Measurements from ENCODE around the gene TMEM225B.
"Not testable (repeated sequence)": the region's sequence is repeated elsewhere in the genome, so short reads cannot be mapped to it uniquely, and the experiment has no call there.

TMEM225B gene, protein sequence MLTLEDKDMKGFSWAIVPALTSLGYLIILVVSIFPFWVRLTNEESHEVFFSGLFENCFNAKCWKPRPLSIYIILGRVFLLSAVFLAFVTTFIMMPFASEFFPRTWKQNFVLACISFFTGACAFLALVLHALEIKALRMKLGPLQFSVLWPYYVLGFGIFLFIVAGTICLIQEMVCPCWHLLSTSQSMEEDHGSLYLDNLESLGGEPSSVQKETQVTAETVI

DNA sequence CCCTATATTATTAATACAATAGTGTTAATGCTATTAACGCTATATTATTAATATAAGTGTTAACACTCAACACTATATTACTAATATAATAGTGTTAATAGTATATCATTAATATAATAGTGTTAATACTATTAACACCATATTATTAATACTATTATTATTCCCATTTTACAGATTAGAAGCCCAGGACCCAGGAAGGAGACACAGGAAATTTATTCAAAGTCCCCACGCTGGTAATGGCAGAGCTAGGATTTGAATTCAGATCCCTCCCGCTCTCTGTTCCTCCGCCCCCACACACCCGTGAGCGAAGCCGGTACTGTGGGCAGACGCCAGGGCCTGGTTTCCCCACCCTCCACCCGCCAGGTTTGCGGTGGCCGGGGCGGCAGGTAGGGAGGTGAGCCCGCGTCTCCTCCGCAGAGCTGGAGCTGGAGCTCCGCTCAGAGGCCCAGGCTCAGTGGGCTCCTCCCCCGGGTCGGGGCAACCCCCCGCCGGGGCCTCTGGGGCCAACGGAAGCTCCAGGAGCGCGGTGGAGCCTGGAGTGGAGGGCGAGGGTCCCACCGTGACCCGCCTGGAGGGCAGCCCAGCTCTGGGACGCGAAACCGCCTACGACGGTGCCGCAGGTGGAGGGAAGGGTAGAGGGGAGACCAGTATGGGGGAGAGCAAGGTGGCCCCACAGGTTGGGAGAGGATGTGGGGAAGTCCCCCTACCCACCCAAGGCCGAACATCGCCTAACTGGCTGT lies at the start of gene TMEM225B:
TMEM225B (plus strand) TSS at position 506 of the 740 bp plus-strand sequence. CDS start 6,122 bp downstream, outside the sequence.
- no peak for DNase-seq

DNA sequence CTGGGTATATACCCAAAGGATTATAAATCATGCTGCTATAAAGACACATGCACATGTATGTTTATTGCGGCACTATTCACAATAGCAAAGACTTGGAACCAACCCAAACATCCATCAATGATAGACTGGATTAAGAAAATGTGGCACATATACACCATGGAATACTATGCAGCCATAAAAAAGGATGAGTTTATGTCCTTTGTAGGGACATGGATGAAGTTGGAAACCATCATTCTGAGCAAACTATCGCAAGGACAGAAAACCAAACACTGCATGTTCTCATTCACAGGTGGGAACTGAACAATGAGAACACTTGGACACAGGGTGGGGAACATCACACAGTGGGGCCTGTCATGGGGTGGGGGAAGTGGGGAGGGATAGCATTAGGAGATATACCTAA lies 48.5 kb upstream of the TMEM225B start:
- DNase-seq = not testable (repeated sequence)

- DNase-seq = no peak
These were observed 46.7 kb upstream of the TMEM225B start for GRCh38 chr7:99551334-99551733.

- peak; percentile 89 for DNase-seq
These were observed 46.2 kb upstream of the TMEM225B start, which contains the start of gene FAM200A for GRCh38 chr7:99551767-99552463. TSS of gene FAM200A (minus strand) at chr7:99552114. CDS start at chr7:99548407, 3,707 bp downstream.

DNA sequence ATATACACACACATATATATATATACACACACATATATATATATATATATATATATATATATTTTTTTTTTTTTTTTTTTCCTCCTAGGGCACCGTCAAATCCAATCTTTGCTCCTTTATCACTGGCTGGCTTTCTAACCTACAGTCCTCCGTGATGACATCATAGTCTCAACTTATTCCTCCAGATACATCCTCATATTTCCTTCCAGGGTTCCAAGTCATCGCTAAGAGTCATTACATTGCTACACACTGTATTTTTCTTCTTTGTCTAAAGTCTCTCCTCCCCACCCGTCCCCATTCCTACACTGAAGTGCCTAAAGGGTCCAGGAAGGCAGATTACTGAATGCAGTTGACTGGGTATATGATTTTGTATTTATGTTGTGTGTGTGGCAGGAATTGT lies 45.0 kb upstream of the TMEM225B start:
- no peak for DNase-seq

DNA sequence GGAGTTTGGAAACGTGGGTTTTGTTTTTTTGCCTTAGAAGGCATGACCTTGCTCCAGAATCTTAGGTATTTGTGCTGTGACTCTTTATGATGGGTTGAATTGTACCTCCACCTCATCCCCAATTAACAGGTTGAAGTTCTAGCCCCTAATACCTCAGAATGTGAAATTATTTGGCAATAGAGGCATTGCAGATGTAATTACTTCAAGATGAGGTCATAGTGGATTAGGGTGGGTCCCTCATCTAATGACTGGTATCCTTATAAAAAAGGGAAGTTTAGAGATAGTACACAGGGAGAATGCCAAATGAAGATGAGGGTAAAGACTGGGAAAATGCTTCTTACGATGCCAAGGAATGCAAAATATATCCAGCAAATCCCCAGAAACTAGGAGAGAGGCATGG lies 43.1 kb upstream of the TMEM225B start:
- no peak for DNase-seq

GRCh38 chr7:99557196-99557607 lies 40.9 kb upstream of the TMEM225B start:
- DNase-seq = no peak

DNA sequence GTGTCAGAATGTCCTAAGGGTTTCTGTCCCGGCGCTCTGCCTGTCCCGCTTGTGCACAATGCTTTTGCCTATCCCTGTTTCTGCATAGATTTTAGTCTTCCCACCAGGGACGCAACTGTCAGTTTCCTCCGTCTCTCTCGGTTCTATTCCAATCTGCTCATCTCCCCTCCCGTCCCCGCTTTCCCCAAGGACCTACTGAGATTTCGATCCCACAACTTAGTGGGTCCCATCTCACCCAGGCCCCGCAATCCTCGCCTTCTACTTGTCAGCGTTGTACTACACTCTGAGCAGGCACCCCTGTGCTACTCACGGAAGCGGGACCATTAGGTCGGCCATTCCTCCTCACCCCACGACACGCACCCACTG lies 40.1 kb upstream of the TMEM225B start:
- no peak for DNase-seq

GRCh38 chr7:99558306-99559174 lies 39.5 kb upstream of the TMEM225B start, which contains the start of gene ZNF655:
TSS of gene ZNF655 (plus strand) at chr7:99558642. CDS start at chr7:99560560, 1,918 bp downstream.
- peak; percentile 93 for DNase-seq

DNA sequence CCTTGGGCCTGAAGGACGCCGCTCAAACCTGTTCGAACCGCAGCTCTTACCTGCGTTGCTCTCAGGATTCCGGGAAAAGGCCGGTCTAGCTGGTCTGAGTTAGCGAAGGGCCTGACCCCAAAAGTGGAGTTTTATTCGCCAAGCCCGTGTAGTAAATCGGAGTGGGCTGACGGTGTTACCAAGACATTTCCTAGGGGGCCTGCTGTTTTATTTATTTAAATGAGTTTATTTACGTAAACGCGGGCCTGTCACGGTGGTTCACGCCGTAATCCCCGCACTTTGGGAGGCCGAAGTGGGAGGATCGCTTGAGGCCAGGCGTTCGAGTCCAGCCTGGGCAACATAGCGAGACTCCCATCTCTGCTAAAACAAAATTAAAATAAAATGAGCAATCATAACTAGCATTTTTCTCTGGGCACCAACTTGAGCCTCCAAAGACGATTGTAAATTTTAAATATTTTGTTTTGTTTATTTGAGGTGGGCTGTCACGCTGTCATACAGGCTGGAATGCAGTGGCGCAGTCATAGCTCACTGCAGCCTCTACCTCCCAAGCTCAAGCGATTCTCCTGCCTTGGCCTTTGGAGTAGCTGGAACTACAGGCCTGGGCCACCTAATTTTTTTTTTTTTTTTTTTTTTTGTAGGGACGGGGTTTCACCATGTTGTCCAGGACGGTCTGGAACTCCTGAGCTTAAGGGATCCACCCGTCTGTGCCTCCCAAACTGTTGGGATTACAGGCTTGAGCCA lies 38.7 kb upstream of the TMEM225B start:
- DNase-seq = no peak

DNA sequence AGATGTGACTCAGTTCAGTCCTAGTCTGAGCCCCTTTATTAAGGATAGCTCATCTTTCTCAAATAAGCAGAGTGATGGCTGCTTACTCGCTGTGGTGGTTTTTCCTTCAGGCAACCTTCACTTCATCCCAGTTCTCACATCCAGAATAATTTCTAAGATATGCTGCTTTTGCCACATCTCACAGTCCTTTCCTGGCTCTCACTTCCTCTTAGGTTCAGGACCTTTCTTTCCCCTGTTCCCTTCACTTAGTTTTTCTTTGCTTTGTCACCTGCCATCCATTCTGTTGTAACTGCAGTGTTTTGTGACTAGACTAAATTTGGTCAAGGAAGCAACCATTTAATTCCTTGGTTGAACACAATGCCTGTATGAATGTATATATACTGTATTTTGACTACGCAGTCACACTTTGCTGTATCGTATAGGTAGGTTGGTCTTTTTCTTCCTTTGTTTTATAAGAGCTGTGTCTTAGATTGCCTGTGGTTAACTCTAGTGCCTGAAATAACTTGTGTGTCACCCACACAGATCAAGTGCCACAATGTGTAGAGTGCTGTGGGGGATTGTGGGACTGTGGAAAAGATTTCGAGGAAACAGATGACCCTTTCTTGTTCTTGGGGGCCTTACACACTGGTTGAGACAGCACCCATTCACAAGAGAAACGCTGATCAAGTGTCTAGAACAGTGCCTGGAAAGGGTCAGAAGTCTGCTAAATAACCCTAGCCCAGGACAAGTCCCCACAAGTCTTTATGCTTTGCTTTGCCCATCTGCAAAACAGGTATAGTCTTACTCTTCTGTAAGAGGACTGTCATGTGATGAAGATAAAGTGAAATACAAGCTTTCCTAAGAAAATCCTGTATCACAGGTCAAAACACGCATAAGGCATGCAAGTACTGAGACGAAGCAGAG lies 37.0 kb upstream of the TMEM225B start:
- no peak for DNase-seq

- DNase-seq = no peak
These were observed 36.4 kb upstream of the TMEM225B start for GRCh38 chr7:99561737-99562051.

- DNase-seq = no peak
These were observed 35.8 kb upstream of the TMEM225B start for GRCh38 chr7:99562114-99562784.

- no peak for DNase-seq
These were observed 35.2 kb upstream of the TMEM225B start for GRCh38 chr7:99562832-99563231.

DNA sequence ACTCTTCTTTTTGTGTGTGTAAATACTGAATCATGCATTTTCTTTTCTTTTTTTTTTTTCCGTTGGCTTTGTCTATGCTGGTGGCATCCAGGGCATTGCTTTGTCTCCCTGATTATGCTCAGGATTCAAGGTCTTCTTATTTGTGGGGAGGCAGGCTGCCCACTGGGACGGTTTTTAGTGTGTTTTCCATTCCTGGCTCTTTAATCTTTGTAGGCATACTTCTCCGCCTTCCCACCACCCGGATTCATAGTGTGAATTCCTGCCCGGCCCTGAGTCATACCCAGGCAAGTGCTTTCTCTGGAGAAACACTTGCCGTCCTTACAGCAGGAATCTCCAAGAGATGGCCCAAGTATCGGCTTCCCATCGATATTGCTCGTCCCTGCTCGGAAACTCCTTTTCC lies 34.4 kb upstream of the TMEM225B start:
- no peak for DNase-seq

GRCh38 chr7:99568770-99569169 lies 29.3 kb upstream of the TMEM225B start:
- DNase-seq = not testable (repeated sequence)

GRCh38 chr7:99571768-99572167 lies 26.3 kb upstream of the TMEM225B start:
- no peak for DNase-seq

- DNase-seq = no peak
These were observed 24.8 kb upstream of the TMEM225B start for GRCh38 chr7:99573257-99573656.

DNA sequence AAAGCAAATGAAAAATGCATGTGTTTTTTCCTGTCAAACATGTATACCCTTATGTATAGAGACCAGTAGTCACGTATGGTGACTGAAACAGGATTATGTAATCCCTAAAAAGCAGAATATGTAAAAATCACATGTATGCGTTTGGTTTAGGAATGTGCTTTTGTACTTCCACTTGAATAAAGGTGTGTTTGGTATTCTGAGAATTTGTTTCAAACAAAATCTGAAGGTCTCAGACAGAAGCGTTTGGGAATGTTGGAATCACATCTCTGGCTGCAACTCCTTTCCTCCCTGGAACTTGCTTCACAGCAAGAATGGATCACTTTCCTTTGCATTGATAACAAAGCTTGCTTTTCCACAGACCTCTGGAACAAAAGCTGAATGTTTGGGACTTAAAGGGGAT lies 21.8 kb upstream of the TMEM225B start:
- DNase-seq = no peak

DNA sequence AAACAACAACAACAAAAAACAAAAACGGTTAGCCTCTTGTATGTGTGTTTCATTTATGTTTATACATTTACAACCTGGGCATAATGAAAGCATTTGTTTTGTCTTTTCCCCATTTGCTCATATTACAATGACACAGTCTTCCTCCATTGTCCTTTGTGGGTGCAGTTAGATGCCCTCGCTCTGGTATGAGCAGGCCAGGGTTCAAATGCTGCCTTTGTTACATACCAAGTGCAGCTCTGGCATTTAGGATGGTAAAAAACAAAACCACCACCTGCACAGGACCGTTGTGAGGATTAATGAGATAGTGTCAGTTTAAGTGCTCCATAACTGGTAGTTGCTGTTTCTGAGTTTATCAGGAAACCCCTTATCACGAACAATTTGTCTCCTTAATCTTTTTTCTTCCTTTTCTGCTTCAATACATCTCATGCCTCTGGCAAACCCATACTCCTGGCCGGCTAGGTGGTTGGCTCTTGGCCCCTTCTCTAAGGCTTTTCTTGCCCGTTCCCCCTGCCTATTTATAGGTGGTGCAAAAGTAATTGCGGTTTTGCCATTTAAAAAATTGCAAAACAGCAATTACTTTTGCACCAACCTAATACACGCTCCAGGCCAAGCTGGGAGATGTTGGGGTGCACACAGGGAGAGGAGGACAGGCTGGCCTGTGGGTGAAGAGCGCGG lies 18.6 kb upstream of the TMEM225B start:
- DNase-seq = no peak

Measured in NCI-H1694 (cell line).